Mesothelial cell of epicardium (in vitro differentiated cells): Measurements from ENCODE around the gene ERV3-1. TPM values are rescaled to one million over a fixed set of nuclear protein-coding genes. Genes with fewer than 3 reads are reported as not detected.

Experiments
- total RNA-seq: library from RNA; stranded (reverse); gene quantifications from 3 replicates; pipeline ENCODE4 v1.2.1, GENCODE V29; 2021

ERV3-1 gene
- total RNA-seq, 1 donor from 2014 or later, result 57.6 TPM

Other genes with a start within 250 kb of the ERV3-1 start
- gene ZNF138, start 212.3 kb downstream of the ERV3-1 start, total RNA-seq, result 16.1 to 17.4 TPM (median 17.1 TPM) in 3 replicates
- 6.7 to 7.6 TPM (median 7.3 TPM) in 3 replicates for gene ZNF273, start 103.4 kb downstream of the ERV3-1 start, total RNA-seq
- gene ZNF117, start 15.7 kb downstream of the ERV3-1 start, total RNA-seq, result 38.3 to 42.5 TPM (median 42.3 TPM) in 3 replicates